Epithelial cell of esophagus (primary cell): ENCODE results near the gene APBA2.

Experiments
- DNase-seq: peaks from one replicate; pipeline ENCODE4 v3.0.0; 2010; ENCODE audit warnings: low read depth
- H3K4me3 ChIP-seq: 2 replicates; pipeline ENCODE4 v1.5.1; 2011; ENCODE audit warnings: mild to moderate bottlenecking, low read length, control low read depth
- CTCF ChIP-seq: IDR thresholded peaks from 2 replicates; pipeline ENCODE4 v1.5.1; 2011; ENCODE audit warnings: low read depth, mild to moderate bottlenecking, low read length, control low read depth, inconsistent platforms; ENCODE audit not compliant: insufficient read depth; ENCODE audit errors: missing control alignments

APBA2 gene

GRCh38 chr15:29066310-29066709 lies 180.5 kb downstream of the APBA2 start:
- DNase-seq, result no peak
- no peak for TF ChIP-seq CTCF
- no peak overlapping the region for H3K4me3 ChIP-seq

- no peak for TF ChIP-seq CTCF
- H3K4me3 ChIP-seq, result no peak overlapping the region
- DNase-seq, result no peak
These were observed 181.1 kb downstream of the APBA2 start for GRCh38 chr15:29066838-29067237.

- H3K4me3 ChIP-seq, result no peak overlapping the region
- TF ChIP-seq CTCF, result no peak
- no peak for DNase-seq
These were observed 182.2 kb downstream of the APBA2 start for GRCh38 chr15:29067949-29068348.

- TF ChIP-seq CTCF, result no peak
- no peak for DNase-seq
These were observed 184.9 kb downstream of the APBA2 start for GRCh38 chr15:29070471-29071231.

GRCh38 chr15:29071232-29071881 lies 185.6 kb downstream of the APBA2 start:
- H3K4me3 ChIP-seq, result no peak overlapping the region
- no peak for TF ChIP-seq CTCF
- DNase-seq, result no peak

More at GRCh38 chr15:29070471-29071231, 184.9 kb downstream of the APBA2 start:
- H3K4me3 ChIP-seq, result no peak overlapping the region

GRCh38 chr15:29071882-29072273 lies 186.1 kb downstream of the APBA2 start:
- no peak for TF ChIP-seq CTCF

More at GRCh38 chr15:29071882-29072273, 186.1 kb downstream of the APBA2 start:
- no peak for DNase-seq
- H3K4me3 ChIP-seq, result no peak overlapping the region
